HG02571 (cell line): ENCODE results near the gene ZNF608.

Experiments
- ATAC-seq: cut with Tn5 transposase; IDR thresholded peaks from one replicate; pipeline ENCODE4 v1.9.1; 2021; ENCODE audit warnings: mild to moderate bottlenecking, moderate library complexity; ENCODE audit not compliant: unreplicated experiment

ZNF608 gene

GRCh38 chr5:124696898-124697297, 49.5 kb downstream of the ZNF608 start:
- no peak for ATAC-seq
